Stimulated activated CD8-positive, alpha-beta memory T cell treated with anti-CD3 and anti-CD28 coated beads, Interleukin-2, amount 100 ng/mL, for 48 hours (primary cell): ENCODE data around the gene CCDC107.

ENCODE experiments used
- DNase-seq, 2 donors: peaks; one replicate each; pipeline ENCODE4 v3.0.0-alpha.2; 2020; ENCODE audit warnings: low read depth in 2 of 2

CCDC107 gene

GRCh38 chr9:35703906-35704672, 46.0 kb downstream of the CCDC107 start:
- DNase-seq: no peak

- DNase-seq: no peak
Observed at GRCh38 chr9:35705372-35705771, 47.3 kb downstream of the CCDC107 start.

- DNase-seq: no peak
Observed at GRCh38 chr9:35705836-35706430, 47.8 kb downstream of the CCDC107 start.

GRCh38 chr9:35706951-35707350, 48.9 kb downstream of the CCDC107 start:
- no peak for DNase-seq

- no peak for DNase-seq
Observed at GRCh38 chr9:35708146-35708545, 50.1 kb downstream of the CCDC107 start.

- no peak for DNase-seq
Observed at GRCh38 chr9:35710818-35711500, 52.9 kb downstream of the CCDC107 start.
